OCI-LY7 (cell line): ENCODE measurements around the gene TMEM100. TPM values are rescaled to one million over a fixed set of nuclear protein-coding genes. Genes with fewer than 3 reads are reported as not detected.

Experiments
- BruUV-seq: library from RNA; stranded (reverse); fragments of 400-500 nt; replicated peaks from 2 replicates; lab custom pipeline; 2021; lab: Mats Ljungman, UMichigan
- CTCF ChIA-PET: fragments of 300-600 bp; sonication (Branson Sonifier 250); formaldehyde crosslinking; loops from one replicate; lab custom pipeline; 2022; ENCODE audit warnings: antibody characterized with exemption; ENCODE audit not compliant: unreplicated experiment; lab: Charles Lee
- POLR2A ChIA-PET: fragments of 300-600 bp; sonication (Branson Sonifier 250); formaldehyde crosslinking; loops from one replicate; lab custom pipeline; 2022; ENCODE audit warnings: antibody characterized with exemption; lab: Charles Lee
- DNase-seq: peaks from one replicate; pipeline ENCODE4 v3.0.0-alpha.2; 2015; ENCODE audit warnings: low spot score
- H2AFZ ChIP-seq: fragments of 200-600 bp; sonication (generic), shearing (Covaris generic); 2 replicates; pipeline ENCODE4 v1.6.1; 2014; ENCODE audit warnings: mild to moderate bottlenecking, antibody characterized with exemption, low read length, moderate library complexity
- H3K27ac ChIP-seq: fragments of 200-600 bp; sonication (generic); 2 replicates; pipeline ENCODE4 v1.5.1; 2014; ENCODE audit warnings: mixed run types, low read depth, mild to moderate bottlenecking, moderate library complexity, low read length, inconsistent platforms; ENCODE audit not compliant: poor library complexity, severe bottlenecking
- H3K36me3 ChIP-seq: fragments of 200-600 bp; sonication (generic); 2 replicates; pipeline ENCODE4 v1.6.1; 2014; ENCODE audit warnings: mild to moderate bottlenecking, antibody characterized with exemption, low read length, moderate library complexity, mixed read lengths; ENCODE audit not compliant: insufficient read depth
- H3K4me1 ChIP-seq: fragments of 200-600 bp; sonication (generic); 2 replicates; pipeline ENCODE4 v1.5.1; 2014; ENCODE audit warnings: mild to moderate bottlenecking, low read length; ENCODE audit not compliant: insufficient read depth, poor library complexity, severe bottlenecking
- H3K4me2 ChIP-seq: fragments of 200-600 bp; sonication (generic); 2 replicates; pipeline ENCODE4 v1.6.1; 2014; ENCODE audit warnings: mild to moderate bottlenecking, low read length
- H3K4me3 ChIP-seq: fragments of 200-600 bp; sonication (generic); 2 replicates; pipeline ENCODE4 v1.5.1; 2014; ENCODE audit warnings: mild to moderate bottlenecking, low read depth, low read length; ENCODE audit not compliant: poor library complexity, severe bottlenecking
- H3K79me2 ChIP-seq: fragments of 200-600 bp; sonication (generic); 2 replicates; pipeline ENCODE4 v1.6.1; 2016; ENCODE audit warnings: low read depth, mild to moderate bottlenecking, low read length, moderate library complexity, mixed read lengths; ENCODE audit not compliant: insufficient read depth
- H3K9me2 ChIP-seq: fragments of 200-600 bp; sonication (generic); 2 replicates; pipeline ENCODE4 v1.6.1; 2016; ENCODE audit warnings: mild to moderate bottlenecking, low read length, mixed read lengths; ENCODE audit not compliant: insufficient read depth
- H3K9me3 ChIP-seq: fragments of 200-600 bp; sonication (generic); 2 replicates; pipeline ENCODE4 v1.6.1; 2014; ENCODE audit warnings: mild to moderate bottlenecking, mixed run types, low read length, mixed read lengths
- H4K20me1 ChIP-seq: fragments of 200-600 bp; sonication (generic); 2 replicates; pipeline ENCODE4 v1.6.1; 2014; ENCODE audit warnings: mild to moderate bottlenecking, antibody characterized with exemption, low read length, moderate library complexity, mixed read lengths; ENCODE audit not compliant: insufficient read depth
- CTCF ChIP-seq: fragments of 200-600 bp; sonication (generic); conservative IDR thresholded peaks from 2 replicates; pipeline ENCODE4 v1.5.1; 2014; ENCODE audit warnings: mild to moderate bottlenecking, antibody characterized with exemption, low read length, moderate library complexity, mixed read lengths
- EZH2phosphoT487 ChIP-seq: fragments of 200-600 bp; sonication (generic); IDR thresholded peaks from 2 replicates; pipeline ENCODE4 v1.6.1; 2018; ENCODE audit warnings: low read depth, borderline replicate concordance, mild to moderate bottlenecking, mixed run types, antibody characterized with exemption, low read length, moderate library complexity, mixed read lengths
- intact Hi-C: fragments of 100-400 bp; cut with micrococcal nuclease; formaldehyde crosslinking; loops from one replicate; pipeline ENCODE4 v1.10.0; 2022; ENCODE audit not compliant: unreplicated experiment
- total RNA-seq, 2 experiments: library from RNA; depleted of rRNA in 1 of 2; stranded (reverse); fragments of >200 nt in 1 of 2; shearing (Covaris generic) in 1 of 2; gene quantifications; 2 replicates each; pipeline ENCODE4 v1.2.3, GENCODE V29; 2014 to 2022

Gene TMEM100
- total RNA-seq, 2 experiments from 2014 or later, result 0.30 to 0.38 TPM

DNA sequence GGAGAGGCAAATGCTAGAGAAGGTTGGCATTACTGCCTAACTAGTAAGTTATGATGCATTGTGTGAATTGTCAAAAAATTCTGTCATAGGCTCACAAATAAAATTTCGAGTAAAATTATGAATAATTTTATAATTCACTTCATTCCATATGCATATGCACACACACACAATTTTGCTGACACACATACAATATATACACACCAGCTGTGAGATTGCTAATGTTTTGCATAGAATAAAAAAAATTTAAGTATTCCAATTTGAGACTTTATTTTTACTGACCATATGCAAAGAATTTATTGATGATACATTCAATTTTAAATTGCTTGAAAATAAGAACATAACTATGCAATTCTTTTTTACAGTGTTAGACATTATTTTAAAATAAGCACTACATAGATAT, 6.8 kb upstream of the TMEM100 start:
- CTCF ChIA-PET, result no interaction called here
- Histone ChIP-seq H3K4me3 (no peak overlapping the region), H3K4me1 (peaks cover 18% of the 10 kb centered on the region), H3K27ac (no peak overlapping the region), H3K9me2 (no peaks in the 10 kb centered on the region), H2AFZ (no peak overlapping the region), H3K4me2 (no peak overlapping the region), H3K79me2 (no peaks in the 10 kb centered on the region), H3K36me3 (no peaks in the 10 kb centered on the region), H3K9me3 (no peaks in the 10 kb centered on the region), H4K20me1 (no peaks in the 10 kb centered on the region)
- TF ChIP-seq EZH2phosphoT487 (no peak), CTCF (no peak)
- no TSS peak for BruUV-seq
- intact Hi-C loops, result no loop called here
- DNase-seq, result no peak
- POLR2A ChIA-PET, result interaction anchor here (1.2 kb wide), 1 partner anchor 22 kb away, joined by 5 read pairs; the partner anchor contains the start of gene PCTP

GRCh38 chr17:55728833-55729232, 6.2 kb upstream of the TMEM100 start:
- no peak for DNase-seq
- Histone ChIP-seq H4K20me1 (no peaks in the 10 kb centered on the region), H3K27ac (no peak overlapping the region), H3K79me2 (no peaks in the 10 kb centered on the region), H3K36me3 (no peaks in the 10 kb centered on the region), H3K4me2 (no peak overlapping the region), H3K4me3 (no peak overlapping the region), H3K9me2 (no peaks in the 10 kb centered on the region), H3K4me1 (peaks cover 12% of the 10 kb centered on the region), H3K9me3 (no peaks in the 10 kb centered on the region), H2AFZ (no peak overlapping the region)
- CTCF ChIA-PET, result no interaction called here
- POLR2A ChIA-PET, result interaction anchor here (1.2 kb wide), 1 partner anchor 22 kb away, joined by 5 read pairs; the partner anchor contains the start of gene PCTP
- TF ChIP-seq CTCF (no peak), EZH2phosphoT487 (no peak)
- intact Hi-C loops, result no loop called here
- BruUV-seq, result no TSS peak

- Histone ChIP-seq H3K4me3 (no peak overlapping the region), H3K4me1 (peaks cover 10% of the 10 kb centered on the region), H3K36me3 (no peaks in the 10 kb centered on the region), H4K20me1 (no peaks in the 10 kb centered on the region), H3K4me2 (no peak overlapping the region), H2AFZ (no peak overlapping the region), H3K79me2 (no peaks in the 10 kb centered on the region), H3K27ac (no peak overlapping the region), H3K9me2 (no peaks in the 10 kb centered on the region), H3K9me3 (no peaks in the 10 kb centered on the region)
- intact Hi-C loops, result no loop called here
- ChIA-PET POLR2A (interaction anchor here (1.2 kb wide), 1 partner anchor 23 kb away, joined by 5 read pairs; the partner anchor contains the start of gene PCTP), CTCF (no interaction called here)
- TF ChIP-seq EZH2phosphoT487, result no peak
- no peak for TF ChIP-seq CTCF
- DNase-seq, result no peak
- BruUV-seq, result no TSS peak
Measured at GRCh38 chr17:55728361-55728760, 5.7 kb upstream of the TMEM100 start.
